Glutamatergic neuron (in vitro differentiated cells): ENCODE results near the gene ARRB2. TPM values are rescaled to one million over a fixed set of nuclear protein-coding genes. Genes with fewer than 3 reads are reported as not detected.
A peak's percentile ranks its signal among the peaks of the same experiment; 100 is the strongest.

ENCODE experiments used
- DNase-seq: peaks from one replicate; pipeline ENCODE4 v3.0.0; 2022
- H3K27ac Mint-ChIP-seq: one replicate; pipeline ENCODE4 v1.8.0; 2020; ENCODE audit warnings: mild to moderate bottlenecking, mixed read lengths, inconsistent platforms; ENCODE audit not compliant: unreplicated experiment
- H3K27me3 Mint-ChIP-seq: one replicate; pipeline ENCODE4 v1.8.0; 2020; ENCODE audit warnings: mild to moderate bottlenecking, moderate library complexity, mixed read lengths, inconsistent platforms; ENCODE audit not compliant: unreplicated experiment
- H3K36me3 Mint-ChIP-seq: one replicate; pipeline ENCODE4 v1.8.0; 2020; ENCODE audit warnings: mild to moderate bottlenecking, mixed read lengths, inconsistent platforms; ENCODE audit not compliant: unreplicated experiment
- H3K4me1 Mint-ChIP-seq: one replicate; pipeline ENCODE4 v1.8.0; 2020; ENCODE audit warnings: mild to moderate bottlenecking, low read depth, mixed read lengths, inconsistent platforms; ENCODE audit not compliant: unreplicated experiment
- H3K4me3 Mint-ChIP-seq: one replicate; pipeline ENCODE4 v1.8.0; 2020; ENCODE audit warnings: mild to moderate bottlenecking, mixed read lengths, inconsistent platforms; ENCODE audit not compliant: unreplicated experiment
- H3K9me3 Mint-ChIP-seq: one replicate; pipeline ENCODE4 v1.8.0; 2020; ENCODE audit warnings: mild to moderate bottlenecking, moderate library complexity, mixed read lengths, inconsistent platforms; ENCODE audit not compliant: unreplicated experiment
- total RNA-seq: library from RNA; stranded (reverse); fragmentation: NEBNext Ultra II Directional; extraction: Animal tissue kit (Norgen Biotek cat#: 25700); gene quantifications from one replicate; pipeline ENCODE4 v1.2.1, GENCODE V29; 2021; ENCODE audit not compliant: unreplicated experiment
- TF ChIP-seq, protein P1 (sequence below): fragments of 200-600 bp; sonication (generic); IDR thresholded peaks from one replicate; pipeline ENCODE4 v1.5.0; 2021; ENCODE audit not compliant: partially characterized antibody, unreplicated experiment

The ARRB2 gene
- total RNA-seq, 1 donor from 2014 or later: 106 TPM

- no peak for DNase-seq
- TF ChIP-seq, protein P1, sequence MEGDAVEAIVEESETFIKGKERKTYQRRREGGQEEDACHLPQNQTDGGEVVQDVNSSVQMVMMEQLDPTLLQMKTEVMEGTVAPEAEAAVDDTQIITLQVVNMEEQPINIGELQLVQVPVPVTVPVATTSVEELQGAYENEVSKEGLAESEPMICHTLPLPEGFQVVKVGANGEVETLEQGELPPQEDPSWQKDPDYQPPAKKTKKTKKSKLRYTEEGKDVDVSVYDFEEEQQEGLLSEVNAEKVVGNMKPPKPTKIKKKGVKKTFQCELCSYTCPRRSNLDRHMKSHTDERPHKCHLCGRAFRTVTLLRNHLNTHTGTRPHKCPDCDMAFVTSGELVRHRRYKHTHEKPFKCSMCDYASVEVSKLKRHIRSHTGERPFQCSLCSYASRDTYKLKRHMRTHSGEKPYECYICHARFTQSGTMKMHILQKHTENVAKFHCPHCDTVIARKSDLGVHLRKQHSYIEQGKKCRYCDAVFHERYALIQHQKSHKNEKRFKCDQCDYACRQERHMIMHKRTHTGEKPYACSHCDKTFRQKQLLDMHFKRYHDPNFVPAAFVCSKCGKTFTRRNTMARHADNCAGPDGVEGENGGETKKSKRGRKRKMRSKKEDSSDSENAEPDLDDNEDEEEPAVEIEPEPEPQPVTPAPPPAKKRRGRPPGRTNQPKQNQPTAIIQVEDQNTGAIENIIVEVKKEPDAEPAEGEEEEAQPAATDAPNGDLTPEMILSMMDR: no peak
- Mint-ChIP-seq H3K27me3 (no peaks in the 10 kb centered on the region), H3K9me3 (peaks cover 5% of the 10 kb centered on the region), H3K36me3 (no peaks in the 10 kb centered on the region), H3K4me3 (no peak overlapping the region), H3K27ac (peak overlapping the region; percentile 6), H3K4me1 (no peaks in the 10 kb centered on the region)
These were observed 41.5 kb downstream of the ARRB2 start for GRCh38 chr17:4751932-4752331.

- Mint-ChIP-seq H3K27ac (no peak overlapping the region), H3K4me3 (no peak overlapping the region), H3K27me3 (no peaks in the 10 kb centered on the region), H3K9me3 (peaks cover 5% of the 10 kb centered on the region), H3K36me3 (no peaks in the 10 kb centered on the region), H3K4me1 (no peaks in the 10 kb centered on the region)
- DNase-seq: no peak
- TF ChIP-seq, protein P1: no peak
These were observed 43.0 kb downstream of the ARRB2 start for GRCh38 chr17:4753392-4753791.

GRCh38 chr17:4759776-4760236 lies 49.4 kb downstream of the ARRB2 start:
- Mint-ChIP-seq H3K27me3 (peaks cover 2% of the 10 kb centered on the region), H3K27ac (no peak overlapping the region), H3K9me3 (peaks cover 2% of the 10 kb centered on the region), H3K4me1 (no peaks in the 10 kb centered on the region), H3K4me3 (no peak overlapping the region), H3K36me3 (no peaks in the 10 kb centered on the region)
- no peak for DNase-seq
- TF ChIP-seq, protein P1: no peak

- no peaks in the 10 kb centered on the region for H3K9me3 Mint-ChIP-seq
- H3K4me3 Mint-ChIP-seq: no peak overlapping the region
- H3K4me1 Mint-ChIP-seq: no peaks in the 10 kb centered on the region
- H3K36me3 Mint-ChIP-seq: no peaks in the 10 kb centered on the region
- H3K27ac Mint-ChIP-seq: no peak overlapping the region
- peaks cover 2% of the 10 kb centered on the region for H3K27me3 Mint-ChIP-seq
- DNase-seq: no peak
- TF ChIP-seq, protein P1: no peak
These were observed 54.2 kb downstream of the ARRB2 start for GRCh38 chr17:4764595-4764994.

DNA sequence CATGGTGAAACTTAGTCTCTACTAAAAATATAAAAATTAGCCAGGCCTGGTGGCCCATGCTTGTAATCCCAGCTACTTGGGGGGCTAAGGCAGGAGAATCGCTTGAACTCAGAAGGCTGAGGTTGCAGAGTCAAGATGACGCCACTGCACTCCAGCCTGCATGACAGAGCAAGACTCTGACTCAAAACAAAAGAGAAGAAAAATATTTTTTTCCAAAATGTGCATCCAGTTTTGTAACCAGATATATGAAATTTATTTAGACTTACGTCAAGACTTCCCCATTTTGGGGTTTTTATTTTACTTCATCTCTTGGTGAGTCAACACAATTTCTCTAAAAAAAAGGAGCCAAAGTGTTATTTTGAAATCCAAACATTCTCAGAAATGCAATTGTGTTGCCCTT lies 55.8 kb downstream of the ARRB2 start:
- Mint-ChIP-seq H3K27me3 (peaks cover 4% of the 10 kb centered on the region), H3K27ac (no peak overlapping the region), H3K4me3 (no peak overlapping the region), H3K4me1 (no peaks in the 10 kb centered on the region), H3K36me3 (no peaks in the 10 kb centered on the region), H3K9me3 (no peaks in the 10 kb centered on the region)
- TF ChIP-seq, protein P1: no peak
- no peak for DNase-seq
